ENCODE results near the gene NEB. TPM values are rescaled to one million over a fixed set of nuclear protein-coding genes. Genes with fewer than 3 reads are reported as not detected.

Gene NEB
- total and polyA plus RNA-seq, 2 of the 4 experiments (the other 2 are of a cell fraction): under 0.01 TPM; not detected in 1

DNA sequence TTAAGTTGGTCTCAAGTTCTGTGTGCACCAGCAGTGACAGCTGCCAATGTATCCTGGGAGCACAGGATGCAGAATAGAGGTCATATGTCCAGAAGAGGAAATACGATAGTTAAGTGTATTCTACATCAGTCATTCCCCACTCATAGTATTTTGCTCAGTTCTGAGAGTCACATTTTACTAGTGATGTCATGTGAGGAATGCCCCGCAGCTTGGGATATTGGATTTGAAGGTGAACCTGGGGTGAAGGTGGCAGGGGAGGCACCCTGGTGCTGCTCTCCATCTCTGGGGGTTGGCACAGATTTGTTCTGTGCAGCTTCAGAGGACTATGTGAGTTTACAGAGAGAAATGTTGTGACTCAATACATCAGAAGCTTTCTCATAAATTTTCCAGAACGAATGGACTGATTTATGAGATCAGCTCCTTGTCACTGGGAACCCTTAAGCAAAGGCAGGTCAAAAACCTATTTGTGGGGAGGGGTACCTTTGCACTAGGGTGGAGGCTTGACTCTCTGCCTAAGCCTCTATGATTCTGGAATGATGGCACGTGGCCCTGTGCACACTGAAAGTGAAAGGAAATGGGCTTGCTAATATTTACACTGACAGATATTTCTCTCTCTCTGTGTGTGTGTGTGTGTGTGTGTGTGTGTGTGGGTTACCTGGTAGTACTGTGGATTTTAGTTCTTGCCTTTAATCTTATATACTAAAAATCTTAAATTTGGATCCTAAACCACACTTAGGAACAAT lies 95.9 kb downstream of the NEB start:
- H3K4me2 ChIP-seq (ENCODE audit: low read depth, low read length): peak overlapping the region; percentile 91
- H2AFZ ChIP-seq (replicated peaks; ENCODE audit: low read length, poor library complexity): peak overlapping the region; percentile 58
- no peaks in the 10 kb centered on the region for H3K36me3 ChIP-seq (ENCODE audit: control insufficient read depth, insufficient read depth, low read length)
- no peak overlapping the region for H3K23ac ChIP-seq (ENCODE audit: low read depth, low read length)
- no peaks in the 10 kb centered on the region for H3K27me3 ChIP-seq (ENCODE audit: control insufficient read depth, insufficient read depth, low read length)
- no peaks in the 10 kb centered on the region for H4K20me1 ChIP-seq (ENCODE audit: insufficient read depth, low read length)
- H4K91ac ChIP-seq (ENCODE audit: insufficient read depth, low read depth, low read length): no peak overlapping the region
- intact Hi-C loops (cut with micrococcal nuclease) (no loop called here), in situ Hi-C loops (cut with MboI; ENCODE audit: low sequenced_read_pairs) (no loop called here), dilution Hi-C loops (cut with HindIII; ENCODE audit: low sequenced_read_pairs, unreplicated experiment) (no loop called here)
- no peak overlapping the region for H3K4ac ChIP-seq (ENCODE audit: low read depth, low read length)
- H2AK9ac ChIP-seq (replicated peaks; ENCODE audit: low read depth, low read length, poor library complexity): no peak overlapping the region
- H4K5ac ChIP-seq (ENCODE audit: low read depth, low read length): no peak overlapping the region
- H2BK5ac ChIP-seq (ENCODE audit: low read depth, low read length, poor library complexity, severe bottlenecking): no peak overlapping the region
- no peak overlapping the region for H3K14ac ChIP-seq (replicated peaks; ENCODE audit: low read depth, low read length)
- H3K4me1 ChIP-seq (ENCODE audit: control insufficient read depth, insufficient read depth, low read length): no peaks in the 10 kb centered on the region
- peak overlapping the region; percentile 44 for H3K4me3 ChIP-seq (ENCODE audit: insufficient read depth, low read depth, low read length)
- no peak overlapping the region for H2BK15ac ChIP-seq (ENCODE audit: low read depth, low read length)
- H3K18ac ChIP-seq (ENCODE audit: low read depth, low read length): no peak overlapping the region
- no peaks in the 10 kb centered on the region for H3K9me3 ChIP-seq (ENCODE audit: control insufficient read depth, insufficient read depth, low read length)
- no CpG with 5 or more reads among the region's 4 CpGs for WGBS, 2 experiments (ENCODE audit: extremely low coverage in 2 of 2, insufficient read length in 1 of 2)
- no peak overlapping the region for H3K56ac ChIP-seq (ENCODE audit: extremely low read depth, insufficient read depth, low read length)
- no peak overlapping the region for H2BK20ac ChIP-seq (ENCODE audit: low read depth, low read length)
- no peak overlapping the region for H2BK120ac ChIP-seq (ENCODE audit: low read depth, low read length)
- H3K79me1 ChIP-seq (ENCODE audit: low read depth in 1 of 2, low read length in 2 of 2): no peaks in the 10 kb centered on the region
- peak; percentile 54 for ATAC-seq (ENCODE audit: low read depth)
- POLR2A ChIA-PET (ENCODE audit: unreplicated experiment): no interaction called here
- H3K9ac ChIP-seq (ENCODE audit: low read depth, low read length): no peak overlapping the region
- H2AK5ac ChIP-seq (ENCODE audit: low read depth, low read length): no peak overlapping the region
- no peak for TF ChIP-seq RAD21 (IDR thresholded peaks at IDR 0.05; ENCODE audit: low read length)
- no peak for TF ChIP-seq MAZ (IDR thresholded peaks at IDR 0.05; ENCODE audit: borderline replicate concordance, low read depth, low read length)
- TF ChIP-seq, protein P1, sequence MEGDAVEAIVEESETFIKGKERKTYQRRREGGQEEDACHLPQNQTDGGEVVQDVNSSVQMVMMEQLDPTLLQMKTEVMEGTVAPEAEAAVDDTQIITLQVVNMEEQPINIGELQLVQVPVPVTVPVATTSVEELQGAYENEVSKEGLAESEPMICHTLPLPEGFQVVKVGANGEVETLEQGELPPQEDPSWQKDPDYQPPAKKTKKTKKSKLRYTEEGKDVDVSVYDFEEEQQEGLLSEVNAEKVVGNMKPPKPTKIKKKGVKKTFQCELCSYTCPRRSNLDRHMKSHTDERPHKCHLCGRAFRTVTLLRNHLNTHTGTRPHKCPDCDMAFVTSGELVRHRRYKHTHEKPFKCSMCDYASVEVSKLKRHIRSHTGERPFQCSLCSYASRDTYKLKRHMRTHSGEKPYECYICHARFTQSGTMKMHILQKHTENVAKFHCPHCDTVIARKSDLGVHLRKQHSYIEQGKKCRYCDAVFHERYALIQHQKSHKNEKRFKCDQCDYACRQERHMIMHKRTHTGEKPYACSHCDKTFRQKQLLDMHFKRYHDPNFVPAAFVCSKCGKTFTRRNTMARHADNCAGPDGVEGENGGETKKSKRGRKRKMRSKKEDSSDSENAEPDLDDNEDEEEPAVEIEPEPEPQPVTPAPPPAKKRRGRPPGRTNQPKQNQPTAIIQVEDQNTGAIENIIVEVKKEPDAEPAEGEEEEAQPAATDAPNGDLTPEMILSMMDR (conservative IDR thresholded peaks at IDR 0.05; ENCODE audit: low read depth, low read length): no peak
- TF ChIP-seq, protein P2, sequence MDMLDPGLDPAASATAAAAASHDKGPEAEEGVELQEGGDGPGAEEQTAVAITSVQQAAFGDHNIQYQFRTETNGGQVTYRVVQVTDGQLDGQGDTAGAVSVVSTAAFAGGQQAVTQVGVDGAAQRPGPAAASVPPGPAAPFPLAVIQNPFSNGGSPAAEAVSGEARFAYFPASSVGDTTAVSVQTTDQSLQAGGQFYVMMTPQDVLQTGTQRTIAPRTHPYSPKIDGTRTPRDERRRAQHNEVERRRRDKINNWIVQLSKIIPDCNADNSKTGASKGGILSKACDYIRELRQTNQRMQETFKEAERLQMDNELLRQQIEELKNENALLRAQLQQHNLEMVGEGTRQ (IDR thresholded peaks at IDR 0.05; ENCODE audit: low read depth, low read length): no peak
- TF ChIP-seq RFX5 (IDR thresholded peaks at IDR 0.05; ENCODE audit: low read depth, low read length): no peak
- TF ChIP-seq BHLHE40 (IDR thresholded peaks at IDR 0.05; ENCODE audit: low read depth, low read length): no peak
- no peak for TF ChIP-seq CEBPB (IDR thresholded peaks at IDR 0.05; ENCODE audit: low read depth, low read length)
- TF ChIP-seq NFE2L2 (IDR thresholded peaks at IDR 0.05; ENCODE audit: low read depth, low read length): no peak
- no peak for TF ChIP-seq CHD1 (IDR thresholded peaks at IDR 0.05; ENCODE audit: low read depth, low read length)
- no peak for TF ChIP-seq MAFK (IDR thresholded peaks at IDR 0.05; ENCODE audit: low read depth, low read length)
- TF ChIP-seq, protein P3, sequence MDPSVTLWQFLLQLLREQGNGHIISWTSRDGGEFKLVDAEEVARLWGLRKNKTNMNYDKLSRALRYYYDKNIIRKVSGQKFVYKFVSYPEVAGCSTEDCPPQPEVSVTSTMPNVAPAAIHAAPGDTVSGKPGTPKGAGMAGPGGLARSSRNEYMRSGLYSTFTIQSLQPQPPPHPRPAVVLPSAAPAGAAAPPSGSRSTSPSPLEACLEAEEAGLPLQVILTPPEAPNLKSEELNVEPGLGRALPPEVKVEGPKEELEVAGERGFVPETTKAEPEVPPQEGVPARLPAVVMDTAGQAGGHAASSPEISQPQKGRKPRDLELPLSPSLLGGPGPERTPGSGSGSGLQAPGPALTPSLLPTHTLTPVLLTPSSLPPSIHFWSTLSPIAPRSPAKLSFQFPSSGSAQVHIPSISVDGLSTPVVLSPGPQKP (IDR thresholded peaks at IDR 0.05; ENCODE audit: borderline replicate concordance, low read depth, low read length): no peak
- no peak for TF ChIP-seq MXI1 (IDR thresholded peaks at IDR 0.05; ENCODE audit: borderline replicate concordance, low read depth, low read length)
- no peak for TF ChIP-seq POLR2A (IDR thresholded peaks at IDR 0.05; ENCODE audit: low read depth, low read length)
- TF ChIP-seq RCOR1 (IDR thresholded peaks at IDR 0.05; ENCODE audit: insufficient replicate concordance, low read length): no peak
- no peak for TF ChIP-seq SMC3 (IDR thresholded peaks at IDR 0.05; ENCODE audit: low read depth, low read length)
- TF ChIP-seq FOS (IDR thresholded peaks at IDR 0.05; ENCODE audit: low read depth, low read length): no peak
- H3K27ac ChIP-seq (ENCODE audit: insufficient read depth, low read length): no peak overlapping the region
- no peak for DNase-seq
- BruUV-seq (replicated peaks): no TSS peak
- H3K9me1 ChIP-seq (ENCODE audit: insufficient read depth, low read length): no peaks in the 10 kb centered on the region
- no peak overlapping the region for H4K8ac ChIP-seq (ENCODE audit: low read depth in 2 of 2, low read length in 2 of 2)
- CTCF ChIA-PET: interaction anchor here (0.6 kb wide), 1 partner anchor 974 kb away, joined by 3 read pairs; no protein-coding TSS in a partner anchor

All from IMR-90 (cell line).